SW480 (cell line): Measurements from ENCODE around the gene KIF5B.
"Not testable (repeated sequence)": the region's sequence is repeated elsewhere in the genome, so short reads cannot be mapped to it uniquely, and the experiment has no call there.

Experiments
- DNase-seq: peaks from one replicate; pipeline ENCODE4 v3.0.0-alpha.2; 2016; ENCODE audit warnings: low spot score

Gene KIF5B

GRCh38 chr10:32007026-32007425 is 49.2 kb downstream of the KIF5B start:
- no peak for DNase-seq

GRCh38 chr10:32005050-32005449 is 51.2 kb downstream of the KIF5B start:
- DNase-seq: peak; percentile 43

GRCh38 chr10:32004161-32004591 is 52.0 kb downstream of the KIF5B start:
- no peak for DNase-seq

GRCh38 chr10:32002531-32002930 is 53.7 kb downstream of the KIF5B start:
- DNase-seq: no peak

- DNase-seq: no peak
These were observed 55.3 kb downstream of the KIF5B start for GRCh38 chr10:32000937-32001336.

- DNase-seq: no peak
These were observed 56.4 kb downstream of the KIF5B start for GRCh38 chr10:31999836-32000235.

- DNase-seq: no peak
These were observed 57.1 kb downstream of the KIF5B start for GRCh38 chr10:31999070-31999660.

GRCh38 chr10:31994926-31995325 is 61.3 kb downstream of the KIF5B start:
- no peak for DNase-seq

GRCh38 chr10:31990937-31991336 is 65.3 kb downstream of the KIF5B start:
- no peak for DNase-seq

GRCh38 chr10:31987786-31988185 is 68.4 kb downstream of the KIF5B start:
- DNase-seq: not testable (repeated sequence)

GRCh38 chr10:31982111-31982510 is 74.1 kb downstream of the KIF5B start:
- no peak for DNase-seq

GRCh38 chr10:31980471-31980870 is 75.8 kb downstream of the KIF5B start:
- no peak for DNase-seq

- DNase-seq: not testable (repeated sequence)
These were observed 77.2 kb downstream of the KIF5B start for GRCh38 chr10:31979071-31979470.

GRCh38 chr10:31978156-31978483 is 78.1 kb downstream of the KIF5B start:
- DNase-seq: no peak

GRCh38 chr10:31977440-31978155 is 78.6 kb downstream of the KIF5B start:
- DNase-seq: no peak

GRCh38 chr10:31975157-31975765 is 81.0 kb downstream of the KIF5B start:
- no peak for DNase-seq

- no peak for DNase-seq
These were observed 81.6 kb downstream of the KIF5B start for GRCh38 chr10:31974434-31975124.

- DNase-seq: no peak
These were observed 83.6 kb downstream of the KIF5B start for GRCh38 chr10:31972519-31973041.

GRCh38 chr10:31969847-31970246 is 86.4 kb downstream of the KIF5B start:
- not testable (repeated sequence) for DNase-seq

GRCh38 chr10:31963589-31963980 is 92.6 kb downstream of the KIF5B start:
- peak; percentile 14 for DNase-seq

- peak; percentile 77 for DNase-seq
These were observed 93.2 kb downstream of the KIF5B start for GRCh38 chr10:31962826-31963588.
